Neuronal stem cell (in vitro differentiated cells): ENCODE results near the gene PRPF6.
A peak's percentile ranks its signal among the peaks of the same experiment; 100 is the strongest.

Experiments
- DNase-seq: peaks from one replicate; pipeline ENCODE4 v3.0.0-alpha.2; 2013; ENCODE audit warnings: low spot score
- H2AFZ ChIP-seq: one replicate; pipeline ENCODE4 v1.6.1; 2013; ENCODE audit warnings: mild to moderate bottlenecking, low read length, inconsistent platforms
- H2AK5ac ChIP-seq: 2 replicates; pipeline ENCODE4 v1.6.1; 2013; ENCODE audit warnings: low read depth, mild to moderate bottlenecking, inconsistent platforms, low read length, moderate library complexity, mixed read lengths
- H2BK120ac ChIP-seq: 2 replicates; pipeline ENCODE4 v1.6.1; 2013; ENCODE audit warnings: low read depth, mild to moderate bottlenecking, inconsistent platforms, low read length, moderate library complexity, mixed read lengths
- H2BK12ac ChIP-seq: one replicate; pipeline ENCODE4 v1.6.1; 2013; ENCODE audit warnings: low read length, inconsistent platforms
- H2BK15ac ChIP-seq: 2 replicates; pipeline ENCODE4 v1.6.1; 2013; ENCODE audit warnings: mild to moderate bottlenecking, low read length, inconsistent platforms, mixed read lengths
- H2BK5ac ChIP-seq: one replicate; pipeline ENCODE4 v1.6.1; 2013; ENCODE audit warnings: inconsistent platforms, mild to moderate bottlenecking, low read length, moderate library complexity
- H3K14ac ChIP-seq: one replicate; pipeline ENCODE4 v1.6.1; 2013; ENCODE audit warnings: low read length, inconsistent platforms
- H3K18ac ChIP-seq: 2 replicates; pipeline ENCODE4 v1.6.1; 2013; ENCODE audit warnings: low read length, inconsistent platforms
- H3K23ac ChIP-seq: 2 replicates; pipeline ENCODE4 v1.6.1; 2013; ENCODE audit warnings: low read depth, mild to moderate bottlenecking, mixed read lengths, low read length, inconsistent platforms; ENCODE audit not compliant: poor library complexity
- H3K27ac ChIP-seq: replicated peaks from 3 replicates; pipeline ENCODE4 v1.5.1; 2013; ENCODE audit warnings: low read length, inconsistent platforms
- H3K27me3 ChIP-seq, 3 experiments: 2 replicates each; pipeline ENCODE4 v1.6.1; 2013; ENCODE audit warnings: low read length in 3 of 3, mild to moderate bottlenecking in 2 of 3, inconsistent platforms in 1 of 3, low read depth in 1 of 3, mixed read lengths in 1 of 3, moderate library complexity in 1 of 3; ENCODE audit not compliant: control insufficient read depth in 3 of 3, insufficient read depth in 3 of 3
- H3K36me3 ChIP-seq, 2 donors: replicated peaks in 1 of 2; 2 replicates each; pipeline ENCODE4 v1.6.1; 2013; ENCODE audit warnings: low read length in 2 of 2; ENCODE audit not compliant: control insufficient read depth in 2 of 2, insufficient read depth in 2 of 2
- H3K4ac ChIP-seq: 2 replicates; pipeline ENCODE4 v1.6.1; 2013; ENCODE audit warnings: inconsistent platforms, mild to moderate bottlenecking, low read length, moderate library complexity
- H3K4me1 ChIP-seq, 2 donors: 1 replicate in 1 of 2; 2 replicates in 1 of 2; pipeline ENCODE4 v1.6.1; 2013; ENCODE audit warnings: low read length in 2 of 2, low read depth in 1 of 2; ENCODE audit not compliant: control insufficient read depth in 2 of 2, insufficient read depth in 1 of 2
- H3K4me2 ChIP-seq: one replicate; pipeline ENCODE4 v1.6.1; 2013; ENCODE audit warnings: mild to moderate bottlenecking, low read length, inconsistent platforms; ENCODE audit not compliant: insufficient read depth, poor library complexity, severe bottlenecking
- H3K4me3 ChIP-seq, 2 donors: 2 replicates each; pipeline ENCODE4 v1.5.1; 2013; ENCODE audit warnings: low read length in 2 of 2, mild to moderate bottlenecking in 2 of 2, inconsistent platforms in 1 of 2, moderate library complexity in 1 of 2
- H3K79me1 ChIP-seq: one replicate; pipeline ENCODE4 v1.6.1; 2013; ENCODE audit warnings: low read depth, mild to moderate bottlenecking, inconsistent platforms, low read length, moderate library complexity
- H3K9ac ChIP-seq: one replicate; pipeline ENCODE4 v1.6.1; 2013; ENCODE audit warnings: mild to moderate bottlenecking, low read depth, low read length, inconsistent platforms; ENCODE audit not compliant: poor library complexity
- H3K9me3 ChIP-seq, 2 donors: replicated peaks in 1 of 2; 2 replicates each; pipeline versions ENCODE3 to v1.6.1; 2013; ENCODE audit warnings: low read length in 2 of 2, mild to moderate bottlenecking in 2 of 2, inconsistent platforms in 1 of 2, low read depth in 1 of 2, mixed read lengths in 1 of 2, moderate library complexity in 1 of 2; ENCODE audit not compliant: control insufficient read depth in 2 of 2, insufficient read depth in 1 of 2
- H4K8ac ChIP-seq: one replicate; pipeline ENCODE4 v1.6.1; 2013; ENCODE audit warnings: low read depth, mild to moderate bottlenecking, inconsistent platforms, low read length, moderate library complexity
- H4K91ac ChIP-seq: one replicate; pipeline ENCODE4 v1.6.1; 2013; ENCODE audit warnings: low read length, low read depth, mild to moderate bottlenecking, inconsistent platforms; ENCODE audit not compliant: poor library complexity
- WGBS, 2 donors: extraction: QIAGEN DNeasy Blood & Tissue Kit; methylation state at CpG; one replicate each; pipeline ENCODE4 v1.1.7; 2013; ENCODE audit warnings: missing lambda C conversion rate in 2 of 2, mixed read lengths in 1 of 2; ENCODE audit not compliant: insufficient read length in 2 of 2, insufficient replicate concordance in 1 of 2; ENCODE audit errors: extremely low coverage in 2 of 2; 5-methylcytosine and 5-hydroxymethylcytosine counted together

Gene PRPF6

GRCh38 chr20:64076061-64076997, 95.4 kb downstream of the PRPF6 start:
- Histone ChIP-seq H3K4me2 (no peak overlapping the region), H3K79me1 (peaks cover 11% of the 10 kb centered on the region), H4K8ac (no peak overlapping the region), H3K14ac (no peak overlapping the region), H4K91ac (no peak overlapping the region), H2BK120ac (no peak overlapping the region), H2AK5ac (peak overlapping the region; percentile 84), H3K4me3 (no peak overlapping the region), H2AFZ (no peak overlapping the region), H3K27ac (no peak overlapping the region), H3K36me3 (peaks cover 10 to 11% of the 10 kb centered on the region in 2 donors), H3K18ac (no peak overlapping the region), H2BK12ac (no peak overlapping the region), H3K9ac (no peak overlapping the region), H3K4me1 (peaks cover 17 to 30% of the 10 kb centered on the region in 2 donors), H3K27me3 (peaks cover 0 to 2% (median under 1%) of the 10 kb centered on the region in 3 experiments), H2BK5ac (peak overlapping the region; percentile 66), H3K4ac (no peak overlapping the region), H3K9me3 (no peaks in the 10 kb centered on the region), H3K23ac (no peak overlapping the region), H2BK15ac (no peak overlapping the region)
- no CpG with 5 or more reads among the region's 22 CpGs for WGBS, 2 donors
- no peak for DNase-seq

DNA sequence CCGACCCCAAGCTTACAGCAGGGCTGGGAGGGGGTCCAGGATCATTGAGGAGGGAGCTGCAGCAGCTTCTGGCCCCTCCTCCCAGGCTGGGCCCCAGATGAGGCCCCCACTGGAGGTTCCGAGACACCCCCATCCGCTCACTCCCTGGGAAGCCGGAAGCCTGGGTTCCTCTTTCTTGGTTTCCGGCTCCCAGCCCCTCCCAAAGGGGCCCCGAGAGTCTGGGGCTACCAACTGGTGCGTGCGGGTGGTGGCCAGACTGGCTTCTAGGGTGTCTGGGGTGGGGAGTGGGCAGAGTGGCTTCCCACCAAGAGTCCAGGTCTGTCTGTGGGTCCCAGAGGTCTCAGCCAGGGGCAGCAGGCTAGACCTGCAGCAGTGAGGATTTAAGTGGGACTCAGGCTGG, 96.2 kb downstream of the PRPF6 start:
- H3K4me1 ChIP-seq, result peaks cover 19 to 38% of the 10 kb centered on the region in 2 donors
- peak overlapping the region; percentile 44 for H3K9ac ChIP-seq
- H2BK5ac ChIP-seq, result peak overlapping the region; percentile 66
- no peaks in the 10 kb centered on the region for H3K9me3 ChIP-seq
- H2BK15ac ChIP-seq, result no peak overlapping the region
- H3K23ac ChIP-seq, result no peak overlapping the region
- no peak overlapping the region for H2AFZ ChIP-seq
- H3K36me3 ChIP-seq, result peaks cover 4 to 6% of the 10 kb centered on the region in 2 donors
- DNase-seq, result no peak
- no peak overlapping the region for H4K91ac ChIP-seq
- H3K4ac ChIP-seq, result no peak overlapping the region
- no peak overlapping the region for H4K8ac ChIP-seq
- H3K4me3 ChIP-seq, result no peak overlapping the region
- H3K27me3 ChIP-seq, result peaks cover 0 to 9% (median 4%) of the 10 kb centered on the region in 3 experiments
- H2BK12ac ChIP-seq, result no peak overlapping the region
- no peak overlapping the region for H3K4me2 ChIP-seq
- H3K79me1 ChIP-seq, result peaks cover 10% of the 10 kb centered on the region
- no peak overlapping the region for H3K18ac ChIP-seq
- H3K27ac ChIP-seq, result no peak overlapping the region
- peak overlapping the region; percentile 84 for H2AK5ac ChIP-seq
- H3K14ac ChIP-seq, result no peak overlapping the region
- no peak overlapping the region for H2BK120ac ChIP-seq
- WGBS, 2 donors, result no CpG with 5 or more reads among the region's 8 CpGs

GRCh38 chr20:64077541-64077875, 96.6 kb downstream of the PRPF6 start:
- H2BK120ac ChIP-seq, result no peak overlapping the region
- DNase-seq, result no peak
- no peak overlapping the region for H2BK5ac ChIP-seq
- H2BK12ac ChIP-seq, result peak overlapping the region; percentile 22
- peak overlapping the region; percentile 63 for H2AK5ac ChIP-seq
- H3K4me1 ChIP-seq, result peaks cover 22 to 42% of the 10 kb centered on the region in 2 donors
- no peak overlapping the region for H4K91ac ChIP-seq
- no CpG with 5 or more reads among the region's 7 CpGs for WGBS, 2 donors
- no peak overlapping the region for H2BK15ac ChIP-seq
- H3K27ac ChIP-seq, result no peak overlapping the region
- peaks cover 0 to 10% (median 8%) of the 10 kb centered on the region in 3 experiments for H3K27me3 ChIP-seq
- H3K36me3 ChIP-seq, result peaks cover 0 to 2% of the 10 kb centered on the region in 2 donors
- no peak overlapping the region for H2AFZ ChIP-seq
- H3K4me3 ChIP-seq, result no peak overlapping the region
- H3K4me2 ChIP-seq, result no peak overlapping the region
- H3K79me1 ChIP-seq, result peaks cover 9% of the 10 kb centered on the region
- H3K9ac ChIP-seq, result peak overlapping the region; percentile 44
- peak overlapping the region; percentile 27 for H3K18ac ChIP-seq
- peak overlapping the region; percentile 56 for H3K14ac ChIP-seq
- no peak overlapping the region for H4K8ac ChIP-seq
- H3K9me3 ChIP-seq, result no peaks in the 10 kb centered on the region
- peak overlapping the region; percentile 65 for H3K23ac ChIP-seq
- no peak overlapping the region for H3K4ac ChIP-seq

DNA sequence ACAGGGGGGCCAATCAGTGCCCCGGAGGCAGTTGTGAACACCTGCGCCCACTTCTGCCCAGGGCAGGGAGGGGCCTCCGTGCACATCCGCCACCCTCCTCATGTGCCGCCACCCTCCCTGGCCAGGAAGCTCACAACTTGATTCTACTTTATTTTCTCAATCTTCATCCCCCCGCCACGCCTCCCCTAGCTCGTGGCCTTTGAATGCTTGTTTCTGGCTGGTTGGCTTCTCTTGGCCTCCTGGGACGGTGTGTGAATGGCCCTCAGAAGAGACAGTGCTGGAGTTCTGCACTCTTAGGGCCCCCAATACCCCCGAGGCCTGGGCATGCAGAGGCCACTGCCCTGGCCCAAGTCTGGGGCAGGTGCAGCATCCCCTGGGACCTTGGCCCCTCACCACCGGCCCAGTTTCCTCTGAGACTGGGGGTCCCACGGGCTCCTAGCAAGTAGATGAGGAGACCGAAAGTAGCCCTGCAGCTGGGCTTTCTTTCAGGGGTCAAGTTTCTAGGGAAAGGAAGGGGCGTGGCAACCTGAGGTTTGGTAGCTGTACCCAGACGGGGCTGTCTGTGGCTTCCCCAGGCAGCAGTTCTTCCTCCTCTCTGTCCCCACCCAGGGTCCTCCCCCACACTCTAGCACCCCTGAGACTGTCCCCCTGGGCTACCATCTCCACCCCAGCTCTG, 97.1 kb downstream of the PRPF6 start:
- H3K14ac ChIP-seq, result no peak overlapping the region
- no peak overlapping the region for H4K91ac ChIP-seq
- H3K79me1 ChIP-seq, result peaks cover 9% of the 10 kb centered on the region
- H3K4me3 ChIP-seq, result no peak overlapping the region
- H3K9me3 ChIP-seq, result no peaks in the 10 kb centered on the region
- no peak overlapping the region for H2BK5ac ChIP-seq
- peak overlapping the region; percentile 44 for H3K9ac ChIP-seq
- peak overlapping the region; percentile 27 for H3K18ac ChIP-seq
- H3K4me2 ChIP-seq, result no peak overlapping the region
- no peak overlapping the region for H3K4ac ChIP-seq
- peaks cover 0 to 1% of the 10 kb centered on the region in 2 donors for H3K36me3 ChIP-seq
- H2BK12ac ChIP-seq, result peak overlapping the region; percentile 73
- no CpG with 5 or more reads among the region's 15 CpGs for WGBS, 2 donors
- peak overlapping the region; percentile 63 for H2AK5ac ChIP-seq
- peak overlapping the region; percentile 65 for H3K23ac ChIP-seq
- no peak for DNase-seq
- H3K27me3 ChIP-seq, result peaks cover 0 to 13% (median 13%) of the 10 kb centered on the region in 3 experiments
- no peak overlapping the region for H2BK15ac ChIP-seq
- no peak overlapping the region for H4K8ac ChIP-seq
- no peak overlapping the region for H2AFZ ChIP-seq
- H2BK120ac ChIP-seq, result no peak overlapping the region
- no peak overlapping the region for H3K27ac ChIP-seq
- H3K4me1 ChIP-seq, result peaks cover 24 to 46% of the 10 kb centered on the region in 2 donors
